SU-DHL-6 (cell line): ENCODE data around the gene ARHGEF1.

Experiments
- EZH2phosphoT487 ChIP-seq: fragments of 200-600 bp; sonication (generic), shearing (Covaris generic); conservative IDR thresholded peaks from 2 replicates; pipeline ENCODE4 v1.6.1; 2018; ENCODE audit warnings: mild to moderate bottlenecking, antibody characterized with exemption, low read length, moderate library complexity, mixed read lengths
- TF ChIP-seq, protein P1 (sequence below): fragments of 200-600 bp; sonication (generic); IDR thresholded peaks from one replicate; pipeline ENCODE4 v1.5.1; 2017; ENCODE audit warnings: antibody characterized with exemption, mild to moderate bottlenecking, low read length, moderate library complexity; ENCODE audit not compliant: insufficient read depth, poor library complexity, severe bottlenecking

DNA sequence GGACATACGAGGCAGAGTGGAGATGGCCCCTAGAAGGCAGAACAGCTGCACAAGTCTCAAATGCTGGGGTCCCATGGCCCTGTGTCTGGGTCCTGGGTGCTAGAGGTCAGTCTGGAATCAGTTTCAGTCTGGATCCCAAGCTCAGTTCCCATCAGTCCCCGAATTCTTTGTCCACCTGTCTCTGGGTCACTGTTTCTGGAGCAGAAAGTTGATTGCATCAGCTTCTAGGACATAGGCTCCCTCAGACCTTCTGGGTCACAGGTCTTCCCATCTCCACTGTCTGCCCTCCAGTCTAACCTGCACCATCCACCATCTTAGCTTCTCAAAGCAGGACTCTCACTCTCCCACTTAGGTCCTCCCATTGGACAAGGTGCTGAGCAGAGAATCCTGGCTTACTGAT lies 43.8 kb upstream of the ARHGEF1 start:
- TF ChIP-seq, protein P1, sequence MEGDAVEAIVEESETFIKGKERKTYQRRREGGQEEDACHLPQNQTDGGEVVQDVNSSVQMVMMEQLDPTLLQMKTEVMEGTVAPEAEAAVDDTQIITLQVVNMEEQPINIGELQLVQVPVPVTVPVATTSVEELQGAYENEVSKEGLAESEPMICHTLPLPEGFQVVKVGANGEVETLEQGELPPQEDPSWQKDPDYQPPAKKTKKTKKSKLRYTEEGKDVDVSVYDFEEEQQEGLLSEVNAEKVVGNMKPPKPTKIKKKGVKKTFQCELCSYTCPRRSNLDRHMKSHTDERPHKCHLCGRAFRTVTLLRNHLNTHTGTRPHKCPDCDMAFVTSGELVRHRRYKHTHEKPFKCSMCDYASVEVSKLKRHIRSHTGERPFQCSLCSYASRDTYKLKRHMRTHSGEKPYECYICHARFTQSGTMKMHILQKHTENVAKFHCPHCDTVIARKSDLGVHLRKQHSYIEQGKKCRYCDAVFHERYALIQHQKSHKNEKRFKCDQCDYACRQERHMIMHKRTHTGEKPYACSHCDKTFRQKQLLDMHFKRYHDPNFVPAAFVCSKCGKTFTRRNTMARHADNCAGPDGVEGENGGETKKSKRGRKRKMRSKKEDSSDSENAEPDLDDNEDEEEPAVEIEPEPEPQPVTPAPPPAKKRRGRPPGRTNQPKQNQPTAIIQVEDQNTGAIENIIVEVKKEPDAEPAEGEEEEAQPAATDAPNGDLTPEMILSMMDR: no peak
- no peak for TF ChIP-seq EZH2phosphoT487
